Aorta (tissue), 5 donors: ENCODE results near the gene SZT2. TPM values are rescaled to one million over a fixed set of nuclear protein-coding genes. Genes with fewer than 3 reads are reported as not detected.

ENCODE experiments used
- ATAC-seq: fragments of 200-7000 bp; cut with Tn5 transposase; one replicate; pipeline ENCODE4 v1.9.1; 2022; ENCODE audit warnings: moderate library complexity; ENCODE audit not compliant: low FRiP score
- DNase-seq, 2 donors: peaks; one replicate each; pipeline ENCODE4 v3.0.0-alpha.2; 2020
- H3K27ac ChIP-seq, 2 donors: one replicate each; pipeline ENCODE4 v1.5.1; 2013; ENCODE audit warnings: low read length in 2 of 2, mild to moderate bottlenecking in 2 of 2, moderate library complexity in 2 of 2, control low read depth in 1 of 2, inconsistent platforms in 1 of 2, low read depth in 1 of 2
- H3K27me3 ChIP-seq, 2 donors: one replicate each; pipeline ENCODE4 v1.6.1; 2013; ENCODE audit warnings: control low read depth in 1 of 2, low read length in 1 of 2, mild to moderate bottlenecking in 1 of 2, moderate library complexity in 1 of 2; ENCODE audit not compliant: insufficient read depth in 2 of 2, control insufficient read depth in 1 of 2
- H3K36me3 ChIP-seq, 2 donors: one replicate each; pipeline ENCODE4 v1.6.1; 2013; ENCODE audit warnings: control low read depth in 1 of 2, low read length in 1 of 2, mild to moderate bottlenecking in 1 of 2; ENCODE audit not compliant: insufficient read depth in 2 of 2, control insufficient read depth in 1 of 2
- H3K4me1 ChIP-seq, 2 donors: one replicate each; pipeline ENCODE4 v1.6.1; 2013; ENCODE audit warnings: low read length in 2 of 2, control low read depth in 1 of 2, mild to moderate bottlenecking in 1 of 2, moderate library complexity in 1 of 2; ENCODE audit not compliant: insufficient read depth in 2 of 2, control insufficient read depth in 1 of 2
- H3K4me3 ChIP-seq, 2 donors: one replicate each; pipeline ENCODE4 v1.5.1; 2013; ENCODE audit warnings: low read length in 2 of 2, control low read depth in 1 of 2, mild to moderate bottlenecking in 1 of 2
- H3K9me3 ChIP-seq: one replicate; pipeline ENCODE4 v1.6.1; 2013; ENCODE audit warnings: mild to moderate bottlenecking, low read length; ENCODE audit not compliant: control insufficient read depth
- WGBS, 2 donors: extraction: QIAGEN DNeasy Blood & Tissue Kit; methylation state at CpG; one replicate each; pipeline ENCODE4 v1.1.7; 2013; 5-methylcytosine and 5-hydroxymethylcytosine counted together
- intact Hi-C, 2 donors: fragments of 100-400 bp; cut with DNase I; formaldehyde crosslinking; loops; one replicate each; pipeline versions ENCODE4 v1.14.2 to v1.15.0; 2022
- polyA plus RNA-seq, 2 donors: library from polyadenylated mRNA; stranded (reverse); fragments of 200-250 nt; gene quantifications; one replicate each; pipeline ENCODE4 v1.2.3, GENCODE V29; 2013
- total RNA-seq, 2 donors: library from RNA; stranded (reverse); fragmentation: NEBNext Ultra II Directional; extraction: Animal tissue kit (Norgen Biotek cat#: 25700); gene quantifications; one replicate each; pipeline ENCODE4 v1.2.1, GENCODE V29; 2021
- donor health status: healthy with polysubstance abuse.
- donor health status: Bipolar disorder and iron deficiency.
- donor health status: DM: no; HTN: no; CAD: no.
- donor health status: DM: no; HTN: no; CAD: no.
- donor health status: DM: yes; HTN: yes; CAD: no.

The SZT2 gene
- total and polyA plus RNA-seq, 4 donors = 5.6 to 91.5 (median 46.6) TPM

DNA sequence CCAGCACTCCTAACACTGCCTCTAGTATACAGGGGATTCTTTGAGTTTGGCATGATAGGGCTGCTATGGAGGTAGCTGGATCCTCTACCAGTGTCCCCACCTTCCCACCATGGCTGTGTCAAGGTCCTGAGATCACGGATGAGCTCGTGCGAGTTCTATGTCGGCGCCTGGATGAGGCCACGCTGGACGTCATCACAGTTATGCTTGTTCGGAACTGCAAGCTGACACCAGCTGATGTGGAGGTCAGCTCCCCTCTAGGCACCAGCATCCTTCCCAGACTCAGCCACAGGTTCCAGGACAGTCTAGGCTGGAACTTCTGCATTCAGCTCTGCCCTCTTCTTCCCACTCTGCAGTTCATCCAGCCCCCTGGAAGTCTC lies 48.9 kb downstream of the SZT2 start:
- Histone ChIP-seq H3K4me3 (no peak overlapping the region), H3K27ac (no peak overlapping the region), H3K27me3 (no peaks in the 10 kb centered on the region), H3K9me3 (no peaks in the 10 kb centered on the region), H3K36me3 (peaks cover 0 to 6% of the 10 kb centered on the region in 2 donors), H3K4me1 (no peaks in the 10 kb centered on the region)
- DNase-seq (peak in 1 of 2 donors; percentile 30), ATAC-seq (no peak)
- intact Hi-C loops = no loop called here
- 94 to 96% methylated on average over 8 of the region's 8 CpGs for WGBS, 2 donors

DNA sequence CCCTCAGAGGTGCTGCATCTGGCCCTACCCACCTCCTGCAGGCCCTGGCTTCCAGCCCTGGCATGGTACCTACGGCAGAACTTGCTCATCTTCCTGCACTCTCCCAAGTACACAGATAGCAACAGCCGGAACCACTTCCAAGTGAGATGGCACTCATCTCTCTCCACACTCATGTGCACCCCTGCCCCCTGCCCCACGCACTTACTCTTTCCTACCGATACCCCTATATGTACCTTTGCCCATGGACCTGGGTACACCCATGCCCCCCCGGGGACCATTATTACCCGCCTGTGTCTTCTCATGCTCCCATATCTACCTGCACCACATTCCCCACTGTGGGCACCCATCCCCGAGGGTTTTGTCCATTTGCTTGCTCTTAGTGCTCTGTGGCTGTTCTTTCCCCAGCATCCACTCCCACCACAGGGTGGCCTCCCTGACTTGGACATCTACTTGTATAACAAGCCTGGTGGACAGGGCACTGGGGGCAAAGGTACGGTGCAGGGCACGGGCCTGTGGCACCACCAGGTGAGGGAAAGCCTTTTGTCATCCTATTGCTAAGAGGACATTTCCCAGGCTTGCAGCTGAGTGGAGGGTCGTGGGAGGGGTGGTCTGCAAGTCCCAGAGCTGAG lies 49.4 kb downstream of the SZT2 start:
- ATAC-seq = no peak
- WGBS, 2 donors = 88% methylated on average over 10 of the region's 10 CpGs
- Histone ChIP-seq H3K4me1 (no peaks in the 10 kb centered on the region), H3K27me3 (no peaks in the 10 kb centered on the region), H3K4me3 (no peak overlapping the region), H3K36me3 (peaks cover 0 to 3% of the 10 kb centered on the region in 2 donors), H3K9me3 (no peaks in the 10 kb centered on the region), H3K27ac (no peak overlapping the region)
- intact Hi-C loops = no loop called here
- no peak for DNase-seq

DNA sequence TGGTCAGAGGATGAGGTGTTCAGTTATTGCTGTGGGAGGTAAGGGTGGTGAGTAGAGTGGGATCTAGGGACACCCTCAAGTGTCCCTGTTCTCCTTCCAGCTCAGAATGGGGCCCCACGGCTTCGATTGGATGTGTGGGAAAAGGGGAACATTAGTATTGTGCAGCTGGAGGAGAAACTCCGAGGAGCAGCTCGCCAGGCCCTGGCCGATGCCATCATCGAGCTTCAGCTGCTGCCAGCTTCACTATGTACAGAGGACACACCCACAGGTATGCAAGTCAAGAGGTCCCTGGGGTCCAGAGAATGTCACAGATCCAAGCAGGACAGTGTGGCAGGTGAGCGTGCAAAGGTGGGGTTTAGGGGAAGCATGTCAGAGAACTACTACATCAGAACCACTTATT lies 50.1 kb downstream of the SZT2 start:
- WGBS, 2 donors = 93 to 94% methylated on average over 7 of the region's 7 CpGs
- no peaks in the 10 kb centered on the region for H3K9me3 ChIP-seq
- no peak for ATAC-seq
- no peak for DNase-seq
- H3K4me3 ChIP-seq = no peak overlapping the region
- no peaks in the 10 kb centered on the region for H3K27me3 ChIP-seq
- H3K27ac ChIP-seq = no peak overlapping the region
- peaks cover 0 to 3% of the 10 kb centered on the region in 2 donors for H3K36me3 ChIP-seq
- H3K4me1 ChIP-seq = no peaks in the 10 kb centered on the region
- intact Hi-C loops = no loop called here

DNA sequence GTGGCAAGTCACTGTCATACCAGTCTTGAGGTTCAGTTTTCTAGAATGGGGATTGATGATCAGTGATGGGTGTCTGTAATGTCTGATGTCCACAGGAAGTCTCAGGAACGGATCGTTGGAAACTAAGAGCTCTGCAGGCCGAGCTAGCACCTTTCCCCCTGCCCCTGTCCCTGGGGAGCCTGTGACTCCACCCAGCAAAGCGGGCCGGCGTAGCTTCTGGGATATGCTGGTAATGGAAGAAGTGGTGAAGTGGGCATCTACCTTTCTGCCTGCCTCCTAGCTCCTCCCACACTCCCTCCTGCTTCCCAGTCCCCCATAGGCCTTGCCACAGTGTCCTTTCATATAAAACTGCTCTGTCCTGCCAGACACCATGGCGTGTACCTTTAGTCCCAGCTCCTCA lies 50.7 kb downstream of the SZT2 start:
- Histone ChIP-seq H3K9me3 (no peaks in the 10 kb centered on the region), H3K27ac (no peak overlapping the region), H3K36me3 (peaks cover 0 to 3% of the 10 kb centered on the region in 2 donors), H3K27me3 (no peaks in the 10 kb centered on the region), H3K4me3 (no peak overlapping the region), H3K4me1 (no peaks in the 10 kb centered on the region)
- ATAC-seq = no peak
- 86% methylated on average over 7 of the region's 7 CpGs for whole genome bisulfite sequencing, 2 donors
- no peak for DNase-seq
- intact Hi-C loops = no loop called here

- DNase-seq (no peak), ATAC-seq (no peak)
- H3K36me3 ChIP-seq = peaks cover 2 to 3% of the 10 kb centered on the region in 2 donors
- no peaks in the 10 kb centered on the region for H3K4me1 ChIP-seq
- intact Hi-C loops = no loop called here
- no peak overlapping the region for H3K4me3 ChIP-seq
- no peaks in the 10 kb centered on the region for H3K9me3 ChIP-seq
- no peak overlapping the region for H3K27ac ChIP-seq
- no peaks in the 10 kb centered on the region for H3K27me3 ChIP-seq
- 91 to 92% methylated on average over 15 of the region's 15 CpGs for WGBS, 2 donors
Observed at GRCh38 chr1:43441166-43441893, 51.6 kb downstream of the SZT2 start.

DNA sequence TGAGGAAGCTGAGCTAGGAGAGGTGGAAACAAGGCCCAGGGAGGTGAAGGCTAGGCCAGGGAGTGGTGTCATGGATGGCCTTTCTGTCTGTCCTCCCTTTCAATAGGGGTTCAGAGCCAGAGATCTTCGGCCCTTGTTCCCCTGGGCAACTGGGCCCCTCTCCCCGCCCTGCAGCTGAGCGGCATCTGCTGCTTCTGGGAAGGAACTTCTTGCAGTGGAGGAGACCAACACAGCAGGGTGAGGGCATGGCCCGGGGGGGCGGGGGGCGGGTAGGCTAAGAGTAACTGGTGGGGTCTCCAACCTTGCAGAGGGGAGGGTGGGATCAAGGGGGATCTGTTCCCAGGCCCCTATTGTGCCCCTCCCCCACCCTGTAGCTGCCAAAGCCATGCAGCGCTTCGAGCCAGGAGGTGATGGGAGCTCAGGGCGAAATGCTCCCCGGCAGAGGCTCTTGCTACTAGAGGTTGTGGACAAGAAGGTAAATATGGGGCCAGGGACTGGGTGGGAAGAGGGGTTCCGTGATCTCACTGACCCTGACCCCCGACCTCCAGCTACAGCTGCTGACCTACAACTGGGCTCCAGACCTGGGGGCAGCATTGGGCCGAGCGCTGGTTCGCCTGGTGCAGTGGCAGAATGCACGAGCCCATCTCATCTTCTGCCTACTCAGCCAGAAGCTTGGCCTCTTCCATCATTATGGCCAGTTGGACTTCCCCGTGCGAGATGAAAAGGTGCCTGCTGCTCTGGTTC lies 52.4 kb downstream of the SZT2 start:
- 85 to 90% methylated on average over 18 of the region's 18 CpGs for WGBS, 2 donors
- no peak overlapping the region for H3K4me3 ChIP-seq
- ATAC-seq = no peak
- intact Hi-C loops = no loop called here
- DNase-seq = peak in 1 of 2 donors; percentile 39
- no peaks in the 10 kb centered on the region for H3K27me3 ChIP-seq
- H3K27ac ChIP-seq = no peak overlapping the region
- H3K9me3 ChIP-seq = no peaks in the 10 kb centered on the region
- no peaks in the 10 kb centered on the region for H3K4me1 ChIP-seq
- peaks cover 3 to 7% of the 10 kb centered on the region in 2 donors for H3K36me3 ChIP-seq

GRCh38 chr1:43442756-43443155 lies 53.1 kb downstream of the SZT2 start:
- Histone ChIP-seq H3K9me3 (no peaks in the 10 kb centered on the region), H3K27me3 (no peaks in the 10 kb centered on the region), H3K27ac (no peak overlapping the region), H3K36me3 (peaks cover 3 to 14% of the 10 kb centered on the region in 2 donors), H3K4me1 (no peaks in the 10 kb centered on the region), H3K4me3 (no peak overlapping the region)
- intact Hi-C loops = no loop called here
- DNase-seq = peak in 1 of 2 donors; percentile 37
- WGBS, 2 donors = 83 to 88% methylated on average over 12 of the region's 12 CpGs
- ATAC-seq = no peak

GRCh38 chr1:43443197-43443946 lies 53.7 kb downstream of the SZT2 start:
- H3K9me3 ChIP-seq = no peaks in the 10 kb centered on the region
- H3K4me3 ChIP-seq = no peak overlapping the region
- peaks cover 3 to 15% of the 10 kb centered on the region in 2 donors for H3K36me3 ChIP-seq
- ATAC-seq (no peak), DNase-seq (peak in 1 of 2 donors; percentile 35)
- H3K4me1 ChIP-seq = no peaks in the 10 kb centered on the region
- intact Hi-C loops = no loop called here
- H3K27ac ChIP-seq = no peak overlapping the region
- H3K27me3 ChIP-seq = no peaks in the 10 kb centered on the region
- WGBS, 2 donors = 90 to 92% methylated on average over 16 of the region's 16 CpGs
